ENCODE measurements around the gene WDR4.

DNA sequence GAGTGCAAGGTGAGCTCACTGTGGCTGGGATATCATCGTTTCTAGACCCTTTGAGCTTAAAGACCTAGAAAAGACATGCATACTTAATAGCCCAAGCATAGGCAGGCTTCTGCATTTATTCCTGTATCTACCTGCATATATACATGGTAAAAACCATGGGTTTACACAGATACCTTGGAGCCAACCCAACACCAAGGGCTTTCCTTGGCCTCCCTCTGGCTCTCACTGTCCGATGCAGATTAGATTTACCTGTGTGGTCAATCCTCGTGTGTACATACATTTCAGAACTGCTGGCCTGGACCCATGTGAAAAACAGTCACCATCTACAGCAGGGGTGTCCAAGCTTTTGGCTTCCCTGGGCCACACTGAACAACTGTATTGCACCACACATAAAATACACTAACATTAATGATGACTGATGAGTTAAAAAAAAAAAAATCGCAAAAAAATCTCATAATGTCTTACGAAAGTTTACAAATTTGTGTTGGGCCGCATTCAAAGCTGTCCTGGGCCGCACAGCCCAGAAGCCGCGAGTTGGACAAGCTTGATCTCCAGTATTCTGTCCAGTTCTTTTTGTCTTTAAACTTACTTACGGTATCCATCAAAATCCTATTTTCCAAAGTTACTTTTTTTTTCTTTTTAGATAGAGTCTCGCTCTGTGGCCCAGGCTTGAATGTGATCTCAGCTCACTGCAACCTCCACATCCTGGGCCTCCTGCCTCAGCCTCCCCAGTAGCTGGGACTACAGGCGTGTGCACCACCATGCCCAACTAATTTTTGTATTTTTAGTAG is 43.5 kb downstream of the WDR4 start:
- TF ChIP-seq, protein P1, sequence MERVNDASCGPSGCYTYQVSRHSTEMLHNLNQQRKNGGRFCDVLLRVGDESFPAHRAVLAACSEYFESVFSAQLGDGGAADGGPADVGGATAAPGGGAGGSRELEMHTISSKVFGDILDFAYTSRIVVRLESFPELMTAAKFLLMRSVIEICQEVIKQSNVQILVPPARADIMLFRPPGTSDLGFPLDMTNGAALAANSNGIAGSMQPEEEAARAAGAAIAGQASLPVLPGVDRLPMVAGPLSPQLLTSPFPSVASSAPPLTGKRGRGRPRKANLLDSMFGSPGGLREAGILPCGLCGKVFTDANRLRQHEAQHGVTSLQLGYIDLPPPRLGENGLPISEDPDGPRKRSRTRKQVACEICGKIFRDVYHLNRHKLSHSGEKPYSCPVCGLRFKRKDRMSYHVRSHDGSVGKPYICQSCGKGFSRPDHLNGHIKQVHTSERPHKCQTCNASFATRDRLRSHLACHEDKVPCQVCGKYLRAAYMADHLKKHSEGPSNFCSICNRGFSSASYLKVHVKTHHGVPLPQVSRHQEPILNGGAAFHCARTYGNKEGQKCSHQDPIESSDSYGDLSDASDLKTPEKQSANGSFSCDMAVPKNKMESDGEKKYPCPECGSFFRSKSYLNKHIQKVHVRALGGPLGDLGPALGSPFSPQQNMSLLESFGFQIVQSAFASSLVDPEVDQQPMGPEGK (CRISPR knock-in tag; IDR thresholded peaks at IDR 0.05; ENCODE audit: borderline replicate concordance): no peak
- TF ChIP-seq, protein P2, sequence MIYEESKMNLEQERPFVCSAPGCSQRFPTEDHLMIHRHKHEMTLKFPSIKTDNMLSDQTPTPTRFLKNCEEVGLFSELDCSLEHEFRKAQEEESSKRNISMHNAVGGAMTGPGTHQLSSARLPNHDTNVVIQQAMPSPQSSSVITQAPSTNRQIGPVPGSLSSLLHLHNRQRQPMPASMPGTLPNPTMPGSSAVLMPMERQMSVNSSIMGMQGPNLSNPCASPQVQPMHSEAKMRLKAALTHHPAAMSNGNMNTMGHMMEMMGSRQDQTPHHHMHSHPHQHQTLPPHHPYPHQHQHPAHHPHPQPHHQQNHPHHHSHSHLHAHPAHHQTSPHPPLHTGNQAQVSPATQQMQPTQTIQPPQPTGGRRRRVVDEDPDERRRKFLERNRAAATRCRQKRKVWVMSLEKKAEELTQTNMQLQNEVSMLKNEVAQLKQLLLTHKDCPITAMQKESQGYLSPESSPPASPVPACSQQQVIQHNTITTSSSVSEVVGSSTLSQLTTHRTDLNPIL (CRISPR knock-in tag; IDR thresholded peaks at IDR 0.05; ENCODE audit: low read depth): no peak
- no peak for TF ChIP-seq ZNF70 (CRISPR knock-in tag; IDR thresholded peaks at IDR 0.05)
- TF ChIP-seq ZFP3 (CRISPR knock-in tag; IDR thresholded peaks at IDR 0.05): no peak
- TF ChIP-seq ARNTL (CRISPR knock-in tag; IDR thresholded peaks at IDR 0.05; ENCODE audit: borderline replicate concordance, low read depth): no peak
- no peak for TF ChIP-seq RARB (CRISPR knock-in tag; IDR thresholded peaks at IDR 0.05)

Measured in SK-N-SH treated with all-trans-retinoic acid at 6 μM for 48 hours (cell line).